Measurements from ENCODE around the gene CEBPA. TPM values are rescaled to one million over a fixed set of nuclear protein-coding genes. Genes with fewer than 3 reads are reported as not detected.

Gene CEBPA
- polyA plus RNA-seq, 3 donors, result 17.9 to 76.3 (median 47.5) TPM

- H3K4me3 ChIP-seq (replicated peaks in 1 of 3; ENCODE audit: low read depth in 2 of 3, low read length in 3 of 3), result no peak overlapping the region
- DNase-seq, result peak in 1 of 3 donors; percentile 38
- H3K36me3 ChIP-seq (replicated peaks in 1 of 2; ENCODE audit: control insufficient read depth in 1 of 2, insufficient read depth in 2 of 2, low read length in 2 of 2), result no peaks in the 10 kb centered on the region
- H3K9ac ChIP-seq (ENCODE audit: insufficient read depth, low read length, poor library complexity, severe bottlenecking), result no peak overlapping the region
- Mint-ChIP-seq H3K4me3 (peak overlapping the region; percentile 56 to 70), H3K4me1 (peaks cover 70% of the 10 kb centered on the region), H3K27me3 (ENCODE audit: low read depth in 3 of 3) (peaks cover 0 to 4% (median 3%) of the 10 kb centered on the region in 3 donors), H3K36me3 (peaks cover 2 to 3% of the 10 kb centered on the region in 2 donors), H3K27ac (peak overlapping the region in 4 of 7 donors; percentile 38 to 78 (median 64)), H3K9me3 (peaks cover 0 to 13% (median 3%) of the 10 kb centered on the region in 7 donors)
- TF ChIP-seq CTCF (IDR thresholded peaks at IDR 0.05), result no peak
- no peak overlapping the region for H3K27ac ChIP-seq (ENCODE audit: low read depth in 1 of 2, low read length in 2 of 2)
- no peaks in the 10 kb centered on the region for H4K20me1 ChIP-seq (ENCODE audit: insufficient read depth, low read length)
- H3K27me3 ChIP-seq (ENCODE audit: control insufficient read depth in 2 of 2, insufficient read depth in 2 of 2, low read length in 2 of 2), result no peaks in the 10 kb centered on the region
- H3K79me2 ChIP-seq (ENCODE audit: insufficient read depth, low read length), result no peaks in the 10 kb centered on the region
- no peaks in the 10 kb centered on the region for H3K9me3 ChIP-seq (replicated peaks in 1 of 2; ENCODE audit: control insufficient read depth in 1 of 2, insufficient read depth in 1 of 2, low read length in 2 of 2)
- WGBS (ENCODE audit: insufficient coverage), result 42% methylated on average over 3 of the region's 9 CpGs
- peaks cover 61 to 73% of the 10 kb centered on the region in 2 donors for H3K4me1 ChIP-seq (ENCODE audit: control insufficient read depth in 1 of 2, insufficient read depth in 2 of 2, low read length in 2 of 2)
- no peak overlapping the region for H3K4me2 ChIP-seq (replicated peaks; ENCODE audit: extremely low read depth, low read length, poor library complexity, severe bottlenecking)
- peak overlapping the region; percentile 43 for H2AFZ ChIP-seq (ENCODE audit: insufficient read depth, low read depth, low read length, poor library complexity, severe bottlenecking)
- intact Hi-C loops (cut with micrococcal nuclease), result no loop called here
Measured at GRCh38 chr19:33285441-33285927, 16.9 kb downstream of the CEBPA start.

GRCh38 chr19:33284756-33285155 is 17.6 kb downstream of the CEBPA start:
- intact Hi-C loops (cut with micrococcal nuclease), result no loop called here
- peak overlapping the region in 1 of 7 donors; percentile 74 for H3K27ac Mint-ChIP-seq
- no peaks in the 10 kb centered on the region for H3K27me3 ChIP-seq (ENCODE audit: control insufficient read depth in 2 of 2, insufficient read depth in 2 of 2, low read length in 2 of 2)
- H3K27ac ChIP-seq (ENCODE audit: low read depth in 1 of 2, low read length in 2 of 2), result no peak overlapping the region
- no peak overlapping the region for H3K4me3 Mint-ChIP-seq
- H3K4me1 ChIP-seq (ENCODE audit: control insufficient read depth in 1 of 2, insufficient read depth in 2 of 2, low read length in 2 of 2), result peaks cover 61 to 73% of the 10 kb centered on the region in 2 donors
- no peak for DNase-seq
- H3K4me3 ChIP-seq (replicated peaks in 1 of 3; ENCODE audit: low read depth in 2 of 3, low read length in 3 of 3), result no peak overlapping the region
- no peaks in the 10 kb centered on the region for H4K20me1 ChIP-seq (ENCODE audit: insufficient read depth, low read length)
- H3K36me3 Mint-ChIP-seq, result peaks cover 2 to 3% of the 10 kb centered on the region in 2 donors
- no peaks in the 10 kb centered on the region for H3K79me2 ChIP-seq (ENCODE audit: insufficient read depth, low read length)
- peaks cover 71% of the 10 kb centered on the region for H3K4me1 Mint-ChIP-seq
- H3K27me3 Mint-ChIP-seq (ENCODE audit: low read depth in 3 of 3), result peaks cover 0 to 4% (median 2%) of the 10 kb centered on the region in 3 donors
- 91% methylated on average over 3 of the region's 7 CpGs for WGBS (ENCODE audit: insufficient coverage)
- no peak overlapping the region for H3K4me2 ChIP-seq (replicated peaks; ENCODE audit: extremely low read depth, low read length, poor library complexity, severe bottlenecking)
- no peaks in the 10 kb centered on the region for H3K36me3 ChIP-seq (replicated peaks in 1 of 2; ENCODE audit: control insufficient read depth in 1 of 2, insufficient read depth in 2 of 2, low read length in 2 of 2)
- H2AFZ ChIP-seq (ENCODE audit: insufficient read depth, low read depth, low read length, poor library complexity, severe bottlenecking), result no peak overlapping the region
- H3K9ac ChIP-seq (ENCODE audit: insufficient read depth, low read length, poor library complexity, severe bottlenecking), result no peak overlapping the region
- no peaks in the 10 kb centered on the region for H3K9me3 ChIP-seq (replicated peaks in 1 of 2; ENCODE audit: control insufficient read depth in 1 of 2, insufficient read depth in 1 of 2, low read length in 2 of 2)
- peaks cover 0 to 13% (median 3%) of the 10 kb centered on the region in 7 donors for H3K9me3 Mint-ChIP-seq
- TF ChIP-seq CTCF (IDR thresholded peaks at IDR 0.05), result no peak
